Caco-2 (cell line): ENCODE results near the gene NCF2. TPM values are rescaled to one million over a fixed set of nuclear protein-coding genes. Genes with fewer than 3 reads are reported as not detected.

Experiments used
- BruUV-seq: library from RNA; stranded (reverse); fragments of 400-500 nt; replicated peaks from 2 replicates; lab custom pipeline; 2021; lab: Mats Ljungman, UMichigan
- CTCF ChIA-PET: fragments of 300-600 bp; sonication (Branson Sonifier 250); formaldehyde crosslinking; loops from one replicate; lab custom pipeline; 2022; ENCODE audit warnings: antibody characterized with exemption; lab: Charles Lee
- POLR2A ChIA-PET: fragments of 300-600 bp; sonication (Branson Sonifier 250); formaldehyde crosslinking; loops from one replicate; lab custom pipeline; 2022; ENCODE audit warnings: antibody characterized with exemption; lab: Charles Lee
- DNase-seq, 2 experiments: peaks; one replicate each; pipeline versions ENCODE4 v3.0.0 to v3.0.0-alpha.2; 2020 to 2022
- H3K27me3 ChIP-seq: replicated peaks from 2 replicates; pipeline ENCODE4 v1.6.0; 2011; ENCODE audit warnings: low read length; ENCODE audit not compliant: control insufficient read depth, insufficient read depth
- H3K36me3 ChIP-seq: 2 replicates; pipeline ENCODE4 v1.5.1; 2011; ENCODE audit warnings: low read length; ENCODE audit not compliant: control insufficient read depth, insufficient read depth
- H3K4me1 ChIP-seq: fragments of 250-450 bp; sonication (Bioruptor Pico); 2 replicates; pipeline ENCODE4 v1.5.1; 2020; ENCODE audit warnings: mild to moderate bottlenecking
- H3K4me3 ChIP-seq: 2 replicates; pipeline ENCODE4 v1.5.1; 2011; ENCODE audit warnings: low read depth, mild to moderate bottlenecking, control low read depth, low read length
- H3K9me3 ChIP-seq: fragments of 250-450 bp; sonication (Bioruptor Pico); 2 replicates; pipeline ENCODE4 v1.5.1; 2020; ENCODE audit warnings: mild to moderate bottlenecking, moderate library complexity
- H3K27ac Mint-ChIP-seq: one replicate; pipeline ENCODE4 v1.8.0; 2022; ENCODE audit warnings: mixed read lengths; ENCODE audit not compliant: unreplicated experiment
- H3K27me3 Mint-ChIP-seq: one replicate; pipeline ENCODE4 v1.8.0; 2022; ENCODE audit warnings: mixed read lengths; ENCODE audit not compliant: insufficient read depth, unreplicated experiment
- H3K36me3 Mint-ChIP-seq: one replicate; pipeline ENCODE4 v1.8.0; 2022; ENCODE audit warnings: mild to moderate bottlenecking, mixed read lengths; ENCODE audit not compliant: insufficient read depth, unreplicated experiment
- H3K4me1 Mint-ChIP-seq: one replicate; pipeline ENCODE4 v1.8.0; 2022; ENCODE audit warnings: low read depth, mixed read lengths; ENCODE audit not compliant: unreplicated experiment
- H3K4me3 Mint-ChIP-seq: one replicate; pipeline ENCODE4 v1.8.0; 2022; ENCODE audit warnings: mild to moderate bottlenecking, moderate library complexity, mixed read lengths; ENCODE audit not compliant: unreplicated experiment
- H3K9me3 Mint-ChIP-seq: one replicate; pipeline ENCODE4 v1.8.0; 2022; ENCODE audit warnings: mixed read lengths; ENCODE audit not compliant: unreplicated experiment
- intact Hi-C: fragments of 100-400 bp; cut with micrococcal nuclease; formaldehyde crosslinking; loops from one replicate; pipeline ENCODE4 v1.10.0; 2022; ENCODE audit not compliant: unreplicated experiment
- total RNA-seq: library from RNA; stranded (reverse); gene quantifications from 2 replicates; pipeline ENCODE4 v1.2.3, GENCODE V29; 2022
- TF ChIP-seq, protein P1 (sequence below), 2 experiments: fragments of 200-600 bp in 1 of 2; IDR thresholded peaks; 1 replicate in 1 of 2; 2 replicates in 1 of 2; pipeline versions ENCODE4 v1.5.1 to v1.8.0; 2011 to 2022; ENCODE audit warnings: antibody characterized with exemption in 1 of 2, control low read depth in 1 of 2, inconsistent platforms in 1 of 2, low read depth in 1 of 2, low read length in 1 of 2, mild to moderate bottlenecking in 1 of 2, moderate library complexity in 1 of 2; ENCODE audit not compliant: insufficient read depth in 1 of 2, severe bottlenecking in 1 of 2, unreplicated experiment in 1 of 2

Gene NCF2
- total RNA-seq, 1 experiment from 2014 or later = not detected

DNA sequence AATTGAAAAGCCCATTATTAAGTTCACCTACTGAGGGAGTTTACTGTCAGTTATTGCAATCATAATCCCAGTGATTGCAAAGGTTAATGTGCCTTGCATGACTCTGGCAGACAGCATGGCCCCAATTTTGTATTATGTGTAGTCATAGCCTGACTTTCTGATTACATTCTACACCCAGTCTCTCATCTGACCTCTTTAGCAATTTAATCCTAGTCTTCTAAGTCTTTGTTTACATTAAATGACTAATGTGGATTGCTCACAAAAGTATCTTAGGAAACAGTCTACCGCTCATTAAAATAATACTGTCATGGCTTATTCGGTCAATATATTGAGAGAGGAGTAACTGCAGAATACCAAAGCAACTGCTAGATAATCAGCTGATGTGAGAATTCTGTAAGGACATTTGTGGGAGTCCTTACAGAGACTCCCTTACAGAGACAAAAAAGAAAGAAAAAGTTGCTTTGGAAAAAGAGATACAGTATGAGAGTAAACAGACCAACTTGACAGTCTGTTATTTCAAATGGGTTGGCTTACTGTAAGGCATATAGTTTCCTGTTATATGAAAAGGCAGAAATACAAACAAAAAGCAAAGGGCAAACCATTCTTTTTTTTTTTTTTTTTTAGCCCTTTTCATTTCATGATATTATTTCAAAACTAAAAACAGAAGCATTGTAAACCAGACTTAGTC lies 75.1 kb downstream of the NCF2 start:
- TF ChIP-seq, protein P1, sequence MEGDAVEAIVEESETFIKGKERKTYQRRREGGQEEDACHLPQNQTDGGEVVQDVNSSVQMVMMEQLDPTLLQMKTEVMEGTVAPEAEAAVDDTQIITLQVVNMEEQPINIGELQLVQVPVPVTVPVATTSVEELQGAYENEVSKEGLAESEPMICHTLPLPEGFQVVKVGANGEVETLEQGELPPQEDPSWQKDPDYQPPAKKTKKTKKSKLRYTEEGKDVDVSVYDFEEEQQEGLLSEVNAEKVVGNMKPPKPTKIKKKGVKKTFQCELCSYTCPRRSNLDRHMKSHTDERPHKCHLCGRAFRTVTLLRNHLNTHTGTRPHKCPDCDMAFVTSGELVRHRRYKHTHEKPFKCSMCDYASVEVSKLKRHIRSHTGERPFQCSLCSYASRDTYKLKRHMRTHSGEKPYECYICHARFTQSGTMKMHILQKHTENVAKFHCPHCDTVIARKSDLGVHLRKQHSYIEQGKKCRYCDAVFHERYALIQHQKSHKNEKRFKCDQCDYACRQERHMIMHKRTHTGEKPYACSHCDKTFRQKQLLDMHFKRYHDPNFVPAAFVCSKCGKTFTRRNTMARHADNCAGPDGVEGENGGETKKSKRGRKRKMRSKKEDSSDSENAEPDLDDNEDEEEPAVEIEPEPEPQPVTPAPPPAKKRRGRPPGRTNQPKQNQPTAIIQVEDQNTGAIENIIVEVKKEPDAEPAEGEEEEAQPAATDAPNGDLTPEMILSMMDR (IDR thresholded peaks at IDR 0.05; ENCODE audit: insufficient read depth in 1 of 2, low read depth in 1 of 2, low read length in 1 of 2, severe bottlenecking in 1 of 2, unreplicated experiment in 1 of 2) = no peak
- no peaks in the 10 kb centered on the region; the same call in 1 of the 2 replicates for H3K36me3 ChIP-seq
- Mint-ChIP-seq H3K4me1 (peaks cover 25% of the 10 kb centered on the region), H3K4me3 (no peak overlapping the region), H3K27me3 (no peaks in the 10 kb centered on the region), H3K27ac (no peak overlapping the region), H3K36me3 (peaks cover 12% of the 10 kb centered on the region), H3K9me3 (no peaks in the 10 kb centered on the region)
- POLR2A ChIA-PET = no interaction called here
- no peaks in the 10 kb centered on the region for H3K27me3 ChIP-seq
- BruUV-seq = no TSS peak
- DNase-seq = no peak
- no peaks in the 10 kb centered on the region for H3K9me3 ChIP-seq
- CTCF ChIA-PET = no interaction called here
- H3K4me1 ChIP-seq = peaks cover 20% of the 10 kb centered on the region
- no peak overlapping the region for H3K4me3 ChIP-seq
- intact Hi-C loops = loop anchor here (5.0 kb wide), 1 partner anchor 43 kb away; the partner anchor contains the start of gene SMG7

DNA sequence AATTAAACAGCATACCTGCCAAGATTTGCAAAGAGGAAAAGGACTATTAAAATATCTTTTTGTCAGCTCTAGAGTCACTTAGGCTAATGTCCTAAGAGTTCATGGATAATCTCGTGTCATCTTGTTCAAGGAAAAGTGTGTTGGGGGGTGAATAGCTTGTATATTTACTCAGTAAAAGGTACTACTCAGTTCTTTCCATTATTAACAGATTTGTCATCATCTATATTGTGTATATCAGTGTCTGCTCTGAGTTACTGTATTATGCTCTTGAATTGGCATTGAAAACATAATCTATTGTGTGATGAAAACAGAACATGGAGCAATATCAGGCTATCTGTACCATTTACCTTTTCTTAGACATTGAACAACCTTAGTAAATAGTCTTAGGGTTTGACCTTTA lies 76.0 kb downstream of the NCF2 start:
- Mint-ChIP-seq H3K27ac (no peak overlapping the region), H3K4me1 (peaks cover 25% of the 10 kb centered on the region), H3K27me3 (no peaks in the 10 kb centered on the region), H3K4me3 (no peak overlapping the region), H3K9me3 (no peaks in the 10 kb centered on the region), H3K36me3 (peaks cover 10% of the 10 kb centered on the region)
- TF ChIP-seq, protein P1 (IDR thresholded peaks at IDR 0.05; ENCODE audit: insufficient read depth in 1 of 2, low read depth in 1 of 2, low read length in 1 of 2, severe bottlenecking in 1 of 2, unreplicated experiment in 1 of 2) = no peak
- no peak overlapping the region for H3K4me3 ChIP-seq
- peaks cover 20% of the 10 kb centered on the region for H3K4me1 ChIP-seq
- intact Hi-C loops = no loop called here
- H3K36me3 ChIP-seq = no peaks in the 10 kb centered on the region; the same call in 1 of the 2 replicates
- ChIA-PET POLR2A (no interaction called here), CTCF (no interaction called here)
- H3K27me3 ChIP-seq = no peaks in the 10 kb centered on the region
- DNase-seq = no peak
- no TSS peak for BruUV-seq
- H3K9me3 ChIP-seq = no peaks in the 10 kb centered on the region

GRCh38 chr1:183512450-183512849 lies 77.8 kb downstream of the NCF2 start:
- H3K4me1 ChIP-seq = peaks cover 20% of the 10 kb centered on the region
- no peak for DNase-seq
- H3K4me3 ChIP-seq = no peak overlapping the region
- H3K36me3 ChIP-seq = no peaks in the 10 kb centered on the region; the same call in 1 of the 2 replicates
- Mint-ChIP-seq H3K27me3 (no peaks in the 10 kb centered on the region), H3K9me3 (no peaks in the 10 kb centered on the region), H3K4me1 (peaks cover 25% of the 10 kb centered on the region), H3K4me3 (no peak overlapping the region), H3K27ac (no peak overlapping the region), H3K36me3 (peaks cover under 1% of the 10 kb centered on the region)
- ChIA-PET CTCF (no interaction called here), POLR2A (no interaction called here)
- intact Hi-C loops = no loop called here
- no TSS peak for BruUV-seq
- H3K27me3 ChIP-seq = no peaks in the 10 kb centered on the region
- H3K9me3 ChIP-seq = no peaks in the 10 kb centered on the region
- TF ChIP-seq, protein P1 (IDR thresholded peaks at IDR 0.05; ENCODE audit: insufficient read depth in 1 of 2, low read depth in 1 of 2, low read length in 1 of 2, severe bottlenecking in 1 of 2, unreplicated experiment in 1 of 2) = no peak
